ACHN (cell line): ENCODE measurements around the gene FERMT1.
A peak's percentile ranks its signal among the peaks of the same experiment; 100 is the strongest.

Experiments
- DNase-seq: peaks from one replicate; pipeline ENCODE4 v3.0.0-alpha.2; 2015
- in situ Hi-C: cut with HindIII; loops from 2 replicates; pipeline ENCODE4 v1.10.0; 2017; ENCODE audit warnings: low sequenced_read_pairs, low pct_ligation_motif_present, low pct_unique_long_range_greater_than_20kb

Gene FERMT1, protein sequence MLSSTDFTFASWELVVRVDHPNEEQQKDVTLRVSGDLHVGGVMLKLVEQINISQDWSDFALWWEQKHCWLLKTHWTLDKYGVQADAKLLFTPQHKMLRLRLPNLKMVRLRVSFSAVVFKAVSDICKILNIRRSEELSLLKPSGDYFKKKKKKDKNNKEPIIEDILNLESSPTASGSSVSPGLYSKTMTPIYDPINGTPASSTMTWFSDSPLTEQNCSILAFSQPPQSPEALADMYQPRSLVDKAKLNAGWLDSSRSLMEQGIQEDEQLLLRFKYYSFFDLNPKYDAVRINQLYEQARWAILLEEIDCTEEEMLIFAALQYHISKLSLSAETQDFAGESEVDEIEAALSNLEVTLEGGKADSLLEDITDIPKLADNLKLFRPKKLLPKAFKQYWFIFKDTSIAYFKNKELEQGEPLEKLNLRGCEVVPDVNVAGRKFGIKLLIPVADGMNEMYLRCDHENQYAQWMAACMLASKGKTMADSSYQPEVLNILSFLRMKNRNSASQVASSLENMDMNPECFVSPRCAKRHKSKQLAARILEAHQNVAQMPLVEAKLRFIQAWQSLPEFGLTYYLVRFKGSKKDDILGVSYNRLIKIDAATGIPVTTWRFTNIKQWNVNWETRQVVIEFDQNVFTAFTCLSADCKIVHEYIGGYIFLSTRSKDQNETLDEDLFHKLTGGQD

GRCh38 chr20:6122873-6123648, at the start of gene FERMT1:
TSS of gene FERMT1 (minus strand) at chr20:6123030. CDS start at chr20:6119554, 3,476 bp downstream.
- in situ Hi-C loops: no loop called here
- peak; percentile 83 for DNase-seq

GRCh38 chr20:6169251-6169650, 46.4 kb upstream of the FERMT1 start:
- in situ Hi-C loops: no loop called here
- DNase-seq: peak; percentile 7

DNA sequence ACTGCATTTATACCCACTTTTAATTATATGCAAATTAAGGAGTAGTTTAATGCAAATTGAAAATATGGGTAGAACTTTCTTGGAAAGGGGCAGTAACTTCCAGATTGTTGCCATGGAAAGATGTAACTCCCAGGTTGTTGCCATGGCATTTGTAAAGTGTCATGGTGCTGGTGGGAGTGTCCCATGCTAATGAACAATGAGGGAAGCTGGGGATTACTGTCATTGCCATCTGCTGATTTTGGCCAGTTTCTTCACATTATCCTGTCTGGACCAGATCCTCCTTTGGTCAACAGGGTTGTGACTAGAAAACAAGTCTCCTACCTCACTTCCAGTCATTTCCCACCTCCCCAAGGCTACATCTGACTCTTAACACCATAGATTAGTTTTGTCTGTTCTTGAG, 45.4 kb upstream of the FERMT1 start:
- in situ Hi-C loops: no loop called here
- no peak for DNase-seq

GRCh38 chr20:6165346-6165745, 42.5 kb upstream of the FERMT1 start:
- in situ Hi-C loops: no loop called here
- DNase-seq: no peak

- in situ Hi-C loops: no loop called here
- no peak for DNase-seq
Observed at GRCh38 chr20:6164421-6165341, 41.9 kb upstream of the FERMT1 start.

DNA sequence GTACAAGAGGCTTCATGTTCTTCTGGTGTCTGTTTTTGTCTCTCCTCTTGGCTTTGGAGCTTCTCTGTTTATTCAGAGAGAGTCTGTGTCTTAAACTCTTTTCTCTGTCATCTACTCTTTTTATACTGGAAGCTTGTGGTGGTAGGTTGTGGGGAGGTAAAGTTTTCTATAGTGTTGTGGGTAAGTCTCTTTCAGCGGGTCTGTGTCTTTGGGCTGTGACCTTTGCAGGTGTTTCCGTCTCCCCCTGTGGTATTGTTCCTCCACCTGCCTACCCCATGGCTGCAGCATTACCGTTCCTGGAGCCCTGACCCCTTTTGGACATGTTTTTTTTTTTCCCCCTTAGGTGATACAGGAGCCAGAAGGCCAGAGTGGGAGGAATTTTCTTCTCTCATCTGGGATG, 37.9 kb upstream of the FERMT1 start:
- no peak for DNase-seq
- in situ Hi-C loops: no loop called here

DNA sequence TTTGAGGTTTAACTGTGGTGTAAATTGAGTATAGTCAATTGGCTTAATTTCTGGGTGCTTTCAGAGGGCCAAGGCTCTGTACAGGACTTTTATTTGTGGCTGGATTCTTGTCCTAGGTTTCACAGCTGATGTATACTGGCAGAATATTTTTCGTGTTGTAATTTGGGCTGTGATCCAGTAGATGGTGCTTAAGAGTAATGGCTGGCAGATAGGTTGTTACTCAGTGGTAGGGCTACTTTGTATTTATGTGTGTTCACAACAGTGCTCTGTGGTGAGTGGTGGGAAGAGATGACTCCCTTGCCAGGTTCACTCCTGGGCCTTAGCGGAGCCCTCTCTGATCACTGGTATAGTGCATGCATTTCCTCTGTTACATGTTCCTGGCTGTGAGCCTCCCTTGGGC, 34.5 kb upstream of the FERMT1 start:
- in situ Hi-C loops: no loop called here
- DNase-seq: peak; percentile 13

DNA sequence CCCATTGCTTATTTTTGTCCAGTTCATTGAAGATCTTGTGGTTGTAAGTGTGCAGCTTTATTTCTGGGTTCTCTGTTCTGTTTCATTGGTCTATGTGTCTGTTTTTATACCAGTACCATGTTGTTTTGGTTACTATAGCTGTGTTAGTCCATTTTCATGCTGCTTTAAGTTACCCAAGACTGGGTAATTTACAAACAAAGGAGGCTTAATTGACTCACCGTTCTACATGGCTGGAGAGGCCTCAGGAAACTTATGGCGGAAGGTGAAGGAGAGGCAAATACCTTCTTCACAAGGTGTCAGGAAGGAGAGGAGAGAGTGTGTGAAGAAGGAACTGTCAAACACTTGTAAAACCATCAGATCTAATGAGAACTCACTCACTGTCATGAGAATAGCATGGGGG, 29.9 kb upstream of the FERMT1 start:
- in situ Hi-C loops: no loop called here
- DNase-seq: no peak

DNA sequence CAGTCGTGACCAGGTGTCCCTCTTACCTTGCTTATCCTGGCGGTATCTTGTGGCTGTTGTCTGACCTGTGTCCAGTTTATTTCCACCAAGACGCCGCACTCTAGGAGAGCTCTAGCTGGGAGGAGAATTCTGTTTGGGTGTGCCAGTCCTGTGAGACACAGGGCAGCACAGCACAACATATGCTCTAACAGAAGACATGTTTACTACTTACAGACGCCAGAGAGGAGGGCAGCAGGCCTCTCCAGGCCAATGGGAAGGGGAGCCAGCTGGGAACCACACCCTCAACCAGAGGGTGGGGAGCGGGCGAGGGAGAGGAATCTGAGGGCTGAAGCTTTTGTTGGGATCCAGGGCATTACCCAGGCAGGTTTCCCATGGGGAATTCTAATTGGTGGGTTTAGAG, 25.2 kb upstream of the FERMT1 start:
- DNase-seq: no peak
- in situ Hi-C loops: no loop called here

DNA sequence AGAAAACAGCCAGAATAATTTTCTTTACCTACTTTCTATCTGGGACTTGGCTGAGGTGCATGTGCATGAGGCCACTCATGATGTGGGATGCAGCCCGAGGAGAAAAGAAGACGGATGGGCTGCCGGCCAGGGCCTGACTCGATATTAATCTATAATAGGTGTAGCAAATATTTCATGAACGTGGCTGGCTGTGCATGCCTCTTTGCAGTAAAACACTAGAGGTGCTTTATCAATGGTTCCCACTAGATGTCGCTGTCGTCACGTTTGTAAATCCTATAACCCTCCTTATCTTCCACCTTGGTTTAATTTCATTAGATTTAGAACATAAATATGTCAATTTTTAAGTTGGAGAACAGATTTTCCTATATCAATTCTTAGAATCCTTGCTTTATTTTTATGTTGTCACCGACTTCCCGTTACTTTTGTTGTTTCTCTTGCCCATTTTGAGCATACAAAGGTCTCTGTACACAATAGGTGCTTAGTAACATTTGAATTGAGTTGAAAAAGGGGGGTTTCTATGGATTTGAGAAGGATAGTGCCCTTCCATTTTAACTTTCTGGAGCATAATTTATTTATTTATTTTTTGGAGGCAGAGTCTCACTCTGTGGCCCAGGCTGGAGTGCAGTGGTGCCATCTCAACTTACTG, 19.6 kb upstream of the FERMT1 start:
- peak; percentile 54 for DNase-seq
- in situ Hi-C loops: no loop called here

GRCh38 chr20:6140947-6141346, 18.1 kb upstream of the FERMT1 start:
- peak; percentile 7 for DNase-seq
- in situ Hi-C loops: no loop called here

DNA sequence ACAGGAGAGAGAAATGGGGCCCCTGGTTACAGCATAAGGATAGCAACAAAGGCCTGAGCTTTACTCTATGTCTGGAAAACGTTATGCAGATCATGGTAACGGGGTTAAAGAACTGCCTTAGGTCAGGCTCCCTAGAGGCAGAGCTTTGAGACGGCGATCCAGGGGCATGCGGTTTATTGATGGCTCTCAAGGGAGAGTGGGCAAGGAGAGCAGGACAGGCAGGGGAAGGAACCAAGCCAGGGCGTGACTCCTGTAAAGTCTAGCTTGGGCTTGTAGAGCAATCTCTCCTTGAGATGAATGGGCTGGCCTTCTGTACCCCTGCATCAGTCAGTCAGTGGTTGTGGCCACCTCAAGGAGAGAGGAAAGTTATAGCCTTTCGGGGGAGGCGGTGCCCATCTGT, 12.5 kb upstream of the FERMT1 start:
- in situ Hi-C loops: no loop called here
- no peak for DNase-seq

DNA sequence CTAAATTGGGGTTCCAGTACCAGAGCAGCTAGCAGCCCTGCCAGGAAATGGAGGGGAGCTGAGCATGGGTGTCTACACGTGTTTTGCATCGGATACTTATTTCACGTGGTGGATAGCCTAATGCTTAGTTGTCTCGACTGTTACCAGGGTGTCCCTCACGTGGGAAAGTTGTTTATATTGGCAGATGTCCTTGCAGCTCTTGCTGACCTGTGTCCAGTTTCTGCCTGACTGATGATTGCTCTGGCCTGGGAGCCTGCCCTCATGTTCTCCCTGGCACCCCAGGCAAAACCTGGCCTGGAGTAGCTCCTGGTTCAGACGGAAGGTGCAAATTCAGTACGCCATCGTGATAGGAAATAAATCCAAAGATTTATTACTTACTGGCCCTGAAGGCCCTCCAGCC, 11.8 kb upstream of the FERMT1 start:
- no peak for DNase-seq
- in situ Hi-C loops: no loop called here

DNA sequence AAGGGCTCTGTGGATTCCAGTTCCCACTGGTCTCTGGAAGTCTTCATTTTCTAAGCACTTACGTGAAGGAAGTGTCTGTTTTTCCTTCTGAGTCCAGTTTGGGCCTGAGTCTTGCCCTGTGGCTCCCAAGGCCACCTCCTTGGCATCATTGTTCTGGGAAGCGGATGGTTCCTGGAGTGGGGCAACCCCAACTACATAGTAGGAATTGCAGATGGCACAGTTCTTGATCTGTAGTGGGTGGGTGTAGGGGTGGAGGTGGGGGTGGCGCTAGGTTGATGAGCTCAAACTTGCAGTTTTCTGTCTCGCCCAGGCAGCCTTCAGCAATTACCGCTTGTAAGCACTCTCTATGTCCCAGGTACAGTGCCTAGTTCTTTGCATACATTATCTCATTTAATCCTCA, 7.2 kb upstream of the FERMT1 start:
- DNase-seq: no peak
- in situ Hi-C loops: no loop called here

GRCh38 chr20:6127825-6128224, 5.0 kb upstream of the FERMT1 start:
- in situ Hi-C loops: no loop called here

DNA sequence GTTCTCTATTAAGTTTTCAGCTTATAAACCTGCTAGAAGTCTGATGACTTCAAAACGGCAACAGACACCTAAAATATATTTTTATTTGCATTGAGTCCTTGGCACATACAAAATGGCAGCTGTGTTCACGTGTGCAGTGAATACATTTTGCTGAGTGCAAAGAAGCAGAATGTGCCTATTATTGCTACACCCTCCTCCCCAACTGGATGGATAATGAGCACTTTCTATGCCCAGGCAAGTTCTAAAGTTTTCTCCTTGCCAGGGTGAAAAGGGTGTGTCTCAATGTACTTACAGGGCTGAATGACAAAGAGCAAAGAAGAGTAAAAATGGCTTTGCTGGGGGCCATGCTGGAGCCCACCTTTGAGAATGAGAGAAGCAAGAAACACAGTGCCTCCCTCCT, 4.0 kb upstream of the FERMT1 start:
- in situ Hi-C loops: no loop called here

More at GRCh38 chr20:6127825-6128224, 5.0 kb upstream of the FERMT1 start:
- DNase-seq: no peak

GRCh38 chr20:6123649-6124014, 802 bp upstream of the FERMT1 start:
- no peak for DNase-seq
- in situ Hi-C loops: no loop called here

More for the DNA sequence above, 4.0 kb upstream of the FERMT1 start:
- no peak for DNase-seq
